Measurements from ENCODE around the gene NCAPH2.
"Not testable (repeated sequence)": the region's sequence is repeated elsewhere in the genome, so short reads cannot be mapped to it uniquely, and the experiment has no call there.

NCAPH2 gene

DNA sequence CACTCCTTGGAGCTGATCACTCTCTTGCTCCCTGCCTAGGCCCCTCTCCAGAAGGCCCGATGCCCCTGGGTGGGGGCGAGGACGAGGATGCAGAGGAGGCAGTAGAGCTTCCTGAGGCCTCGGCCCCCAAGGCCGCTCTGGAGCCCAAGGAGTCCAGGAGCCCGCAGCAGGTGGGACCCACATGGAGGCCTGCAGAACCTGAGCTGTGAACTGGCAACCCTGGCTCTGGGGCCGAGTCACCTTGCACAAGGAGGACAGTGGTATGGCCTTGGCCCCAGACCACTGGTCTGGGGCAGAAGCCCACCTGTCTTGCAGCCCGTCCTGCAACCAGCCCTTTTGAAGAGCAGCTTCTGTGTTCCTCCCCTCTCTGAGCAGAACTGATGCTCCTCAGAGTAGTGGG is 11.1 kb downstream of the NCAPH2 start:
- no peak for TF ChIP-seq ZNF704 (tag by site-specific recombination; IDR thresholded peaks at IDR 0.05)
- no peak for TF ChIP-seq MZF1 (tag by site-specific recombination; IDR thresholded peaks at IDR 0.05; ENCODE audit: borderline replicate concordance)
- TF ChIP-seq ZBTB8A (tag by site-specific recombination; IDR thresholded peaks at IDR 0.05), result no peak
- no peak for TF ChIP-seq ZNF664 (tag by site-specific recombination; IDR thresholded peaks at IDR 0.05)
- TF ChIP-seq ZNF677 (tag by site-specific recombination; IDR thresholded peaks at IDR 0.05), result no peak
- TF ChIP-seq YY1 (tag by site-specific recombination; IDR thresholded peaks at IDR 0.05), result no peak
- TF ChIP-seq ZNF558 (tag by site-specific recombination; IDR thresholded peaks at IDR 0.05), result no peak
- no peak for TF ChIP-seq ZNF114 (tag by site-specific recombination; IDR thresholded peaks at IDR 0.05)
- no peak for TF ChIP-seq KLF7 (tag by site-specific recombination; IDR thresholded peaks at IDR 0.05; ENCODE audit: borderline replicate concordance)
- no peak for TF ChIP-seq ZNF791 (tag by site-specific recombination; IDR thresholded peaks at IDR 0.05)
- TF ChIP-seq TCF7L2 (IDR thresholded peaks at IDR 0.05; ENCODE audit: borderline replicate concordance, low read depth, low read length), result no peak
- H3K36me3 ChIP-seq (ENCODE audit: control insufficient read depth in 2 of 2, insufficient read depth in 1 of 2, low read length in 2 of 2), result peaks cover 0 to 87% of the 10 kb centered on the region in 2 experiments; a peak in 2 of 3 replicates
- H3K27ac ChIP-seq (ENCODE audit: extremely low read depth, low read depth, low read length), result no peak overlapping the region
- ChIA-PET POLR2A (interaction anchor here (3.2 kb wide), 1 partner anchor 11 kb away, joined by 12 read pairs; the partner anchor contains the start of genes LMF2 and NCAPH2), CTCF (interaction anchor here (1.4 kb wide), 1 partner anchor 44 kb away, joined by 3 read pairs; the partner anchor contains the start of gene SYCE3)
- no peaks in the 10 kb centered on the region for H3K9me3 ChIP-seq (ENCODE audit: control insufficient read depth, insufficient read depth, low read depth, low read length)
- no peak overlapping the region for H3K4me3 ChIP-seq (ENCODE audit: low read depth, low read length)
- H3K4me1 ChIP-seq (ENCODE audit: control insufficient read depth, insufficient read depth, low read length), result no peaks in the 10 kb centered on the region

GRCh38 chr22:50520184-50520583 is 12.2 kb downstream of the NCAPH2 start:
- TF ChIP-seq ZNF121 (tag by site-specific recombination; IDR thresholded peaks at IDR 0.05), result peak; percentile 99
- CTCF ChIA-PET; H3K27ac ChIP-seq (ENCODE audit: extremely low read depth, low read depth, low read length); POLR2A ChIA-PET; H3K4me1 ChIP-seq (ENCODE audit: control insufficient read depth, insufficient read depth, low read length); H3K4me3 ChIP-seq (ENCODE audit: low read depth, low read length); H3K9me3 ChIP-seq (ENCODE audit: control insufficient read depth, insufficient read depth, low read depth, low read length): not testable (repeated sequence)
- H3K36me3 ChIP-seq (ENCODE audit: control insufficient read depth in 2 of 2, insufficient read depth in 1 of 2, low read length in 2 of 2), result peaks cover 0 to 83% of the 10 kb centered on the region in 2 experiments; a peak in 2 of 3 replicates

DNA sequence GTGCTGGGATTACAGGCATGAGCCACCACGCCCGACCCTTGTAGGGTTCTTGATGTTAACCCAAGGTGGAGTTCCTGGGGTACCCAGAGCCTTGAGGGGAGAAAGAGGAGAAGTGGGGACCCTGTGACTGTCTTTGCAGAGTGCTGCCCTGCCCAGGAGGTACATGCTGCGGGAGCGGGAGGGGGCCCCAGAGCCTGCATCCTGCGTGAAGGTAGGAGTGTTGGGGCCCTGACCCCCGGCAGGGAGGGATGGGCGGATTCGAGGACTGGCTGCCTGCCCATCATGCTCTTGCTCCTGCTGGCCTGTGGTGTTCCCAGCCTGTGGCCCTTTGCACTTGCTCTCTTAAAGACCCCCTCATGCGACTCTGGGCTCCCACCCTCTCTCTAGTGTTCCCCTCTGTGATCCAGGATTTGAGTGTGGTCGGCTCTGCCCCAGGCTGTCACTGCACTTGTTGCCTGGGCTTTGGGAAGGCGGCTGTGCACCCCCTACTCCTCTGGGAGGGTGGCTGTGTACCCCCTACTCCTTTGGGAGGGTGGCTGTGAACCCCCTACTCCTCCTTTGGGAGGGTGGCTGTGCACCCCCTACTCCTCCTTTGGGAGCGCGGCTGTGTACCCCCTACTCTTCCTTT is 12.9 kb downstream of the NCAPH2 start:
- H3K4me3 ChIP-seq (ENCODE audit: low read depth, low read length), result no peak overlapping the region
- ChIA-PET POLR2A (interaction anchor here (5.3 kb wide), 1 partner anchor 12 kb away, joined by 189 read pairs; the partner anchor contains the start of genes LMF2 and NCAPH2), CTCF (no interaction called here)
- no peak overlapping the region for H3K27ac ChIP-seq (ENCODE audit: extremely low read depth, low read depth, low read length)
- H3K9me3 ChIP-seq (ENCODE audit: control insufficient read depth, insufficient read depth, low read depth, low read length), result no peaks in the 10 kb centered on the region
- no peaks in the 10 kb centered on the region for H3K4me1 ChIP-seq (ENCODE audit: control insufficient read depth, insufficient read depth, low read length)
- peaks cover 0 to 80% of the 10 kb centered on the region in 2 experiments; a peak in 2 of 3 replicates for H3K36me3 ChIP-seq (ENCODE audit: control insufficient read depth in 2 of 2, insufficient read depth in 1 of 2, low read length in 2 of 2)
- TF ChIP-seq GLIS1 (tag by site-specific recombination; IDR thresholded peaks at IDR 0.05) (peak; percentile 40; the same call in 1 of the 2 replicates), ZNF561 (tag by site-specific recombination; IDR thresholded peaks at IDR 0.05; ENCODE audit: borderline replicate concordance) (no peak)
- TF ChIP-seq, protein P1, sequence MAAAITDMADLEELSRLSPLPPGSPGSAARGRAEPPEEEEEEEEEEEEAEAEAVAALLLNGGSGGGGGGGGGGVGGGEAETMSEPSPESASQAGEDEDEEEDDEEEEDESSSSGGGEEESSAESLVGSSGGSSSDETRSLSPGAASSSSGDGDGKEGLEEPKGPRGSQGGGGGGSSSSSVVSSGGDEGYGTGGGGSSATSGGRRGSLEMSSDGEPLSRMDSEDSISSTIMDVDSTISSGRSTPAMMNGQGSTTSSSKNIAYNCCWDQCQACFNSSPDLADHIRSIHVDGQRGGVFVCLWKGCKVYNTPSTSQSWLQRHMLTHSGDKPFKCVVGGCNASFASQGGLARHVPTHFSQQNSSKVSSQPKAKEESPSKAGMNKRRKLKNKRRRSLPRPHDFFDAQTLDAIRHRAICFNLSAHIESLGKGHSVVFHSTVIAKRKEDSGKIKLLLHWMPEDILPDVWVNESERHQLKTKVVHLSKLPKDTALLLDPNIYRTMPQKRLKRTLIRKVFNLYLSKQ (tag by site-specific recombination; IDR thresholded peaks at IDR 0.05; ENCODE audit: borderline replicate concordance), result no peak

DNA sequence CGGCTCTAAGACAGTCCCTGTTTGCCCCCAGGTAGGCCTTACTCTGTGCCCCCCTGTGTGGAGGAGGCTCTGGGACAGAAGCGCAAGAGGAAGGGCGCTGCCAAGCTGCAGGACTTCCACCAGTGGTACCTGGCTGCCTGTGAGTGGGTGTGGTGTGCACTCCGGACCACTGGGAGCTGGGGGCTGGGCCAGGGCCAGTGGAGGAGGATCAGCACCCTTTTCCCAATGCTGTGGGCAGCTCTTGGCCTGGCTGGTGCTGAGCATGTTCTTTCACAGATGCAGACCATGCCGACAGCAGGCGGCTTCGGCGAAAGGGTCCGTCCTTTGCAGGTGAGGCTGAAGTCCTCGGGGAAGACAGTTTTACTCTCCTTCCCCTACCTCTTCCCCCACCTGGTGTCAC is 13.7 kb downstream of the NCAPH2 start:
- Histone ChIP-seq H3K36me3 (ENCODE audit: control insufficient read depth in 2 of 2, insufficient read depth in 1 of 2, low read length in 2 of 2) (peaks cover 0 to 73% of the 10 kb centered on the region in 2 experiments; a peak in 2 of 3 replicates), H3K9me3 (ENCODE audit: control insufficient read depth, insufficient read depth, low read depth, low read length) (no peaks in the 10 kb centered on the region), H3K4me3 (ENCODE audit: low read depth, low read length) (no peak overlapping the region), H3K4me1 (ENCODE audit: control insufficient read depth, insufficient read depth, low read length) (no peaks in the 10 kb centered on the region; the same call in 1 of the 2 replicates), H3K27ac (ENCODE audit: extremely low read depth, low read depth, low read length) (no peak overlapping the region; the same call in 1 of the 2 replicates)
- CTCF ChIA-PET, result no interaction called here
- no peak for TF ChIP-seq ZNF138 (tag by site-specific recombination; IDR thresholded peaks at IDR 0.05; ENCODE audit: borderline replicate concordance)
- TF ChIP-seq ZFHX2 (tag by site-specific recombination; conservative IDR thresholded peaks at IDR 0.05), result peak; percentile 10; the same call in 1 of the 2 replicates
- POLR2A ChIA-PET, result interaction anchor here (5.3 kb wide), 1 partner anchor 13 kb away, joined by 189 read pairs; the partner anchor contains the start of genes LMF2 and NCAPH2
